ENCODE measurements around the gene BCDIN3D. TPM values are rescaled to one million over a fixed set of nuclear protein-coding genes. Genes with fewer than 3 reads are reported as not detected.

BCDIN3D gene
- total RNA-seq, 1 experiment from 2014 or later, result 3.3 TPM

- no peak overlapping the region for H2BK120ac ChIP-seq (ENCODE audit: low read depth, low read length, poor library complexity, severe bottlenecking)
- no peaks in the 10 kb centered on the region for H3K79me1 ChIP-seq (ENCODE audit: insufficient read depth, low read depth, low read length, poor library complexity, severe bottlenecking)
- Mint-ChIP-seq H3K4me1 (peaks cover 12 to 15% of the 10 kb centered on the region in 2 experiments), H3K27ac (no peak overlapping the region), H3K4me3 (no peak overlapping the region), H3K9me3 (no peaks in the 10 kb centered on the region), H3K27me3 (ENCODE audit: low read depth) (peaks cover 2% of the 10 kb centered on the region), H3K36me3 (ENCODE audit: insufficient read depth in 1 of 3, low read depth in 3 of 3) (no peaks in the 10 kb centered on the region)
- H3T11ph ChIP-seq (ENCODE audit: low read length), result no peak overlapping the region
- no peaks in the 10 kb centered on the region for H3K23me2 ChIP-seq (ENCODE audit: insufficient read length, low read depth, low read length, poor library complexity, severe bottlenecking)
- no peaks in the 10 kb centered on the region for H3K4me1 ChIP-seq (ENCODE audit: insufficient read depth, low read length)
- no peaks in the 10 kb centered on the region for H3K27me3 ChIP-seq (ENCODE audit: insufficient read depth, low read length)
- no peak overlapping the region for H2BK5ac ChIP-seq (ENCODE audit: insufficient read length, low read length)
- H4K8ac ChIP-seq (replicated peaks; ENCODE audit: insufficient read length, low read depth, low read length), result no peak overlapping the region
- no peak overlapping the region for H3K4ac ChIP-seq (ENCODE audit: low read depth, low read length)
- no peak overlapping the region for H2AK5ac ChIP-seq (ENCODE audit: insufficient read length, low read length)
- H4K5ac ChIP-seq (ENCODE audit: insufficient read length, low read depth, low read length), result no peak overlapping the region
- no peak overlapping the region for H2AFZ ChIP-seq (ENCODE audit: low read length)
- no peak overlapping the region for H4K91ac ChIP-seq (ENCODE audit: insufficient read length, low read depth, low read length)
- H3K23ac ChIP-seq (ENCODE audit: insufficient read length, low read depth, low read length), result no peak overlapping the region
- no peaks in the 10 kb centered on the region for H4K20me1 ChIP-seq (ENCODE audit: control insufficient read depth, insufficient read depth, insufficient read length)
- TF ChIP-seq, protein P1, sequence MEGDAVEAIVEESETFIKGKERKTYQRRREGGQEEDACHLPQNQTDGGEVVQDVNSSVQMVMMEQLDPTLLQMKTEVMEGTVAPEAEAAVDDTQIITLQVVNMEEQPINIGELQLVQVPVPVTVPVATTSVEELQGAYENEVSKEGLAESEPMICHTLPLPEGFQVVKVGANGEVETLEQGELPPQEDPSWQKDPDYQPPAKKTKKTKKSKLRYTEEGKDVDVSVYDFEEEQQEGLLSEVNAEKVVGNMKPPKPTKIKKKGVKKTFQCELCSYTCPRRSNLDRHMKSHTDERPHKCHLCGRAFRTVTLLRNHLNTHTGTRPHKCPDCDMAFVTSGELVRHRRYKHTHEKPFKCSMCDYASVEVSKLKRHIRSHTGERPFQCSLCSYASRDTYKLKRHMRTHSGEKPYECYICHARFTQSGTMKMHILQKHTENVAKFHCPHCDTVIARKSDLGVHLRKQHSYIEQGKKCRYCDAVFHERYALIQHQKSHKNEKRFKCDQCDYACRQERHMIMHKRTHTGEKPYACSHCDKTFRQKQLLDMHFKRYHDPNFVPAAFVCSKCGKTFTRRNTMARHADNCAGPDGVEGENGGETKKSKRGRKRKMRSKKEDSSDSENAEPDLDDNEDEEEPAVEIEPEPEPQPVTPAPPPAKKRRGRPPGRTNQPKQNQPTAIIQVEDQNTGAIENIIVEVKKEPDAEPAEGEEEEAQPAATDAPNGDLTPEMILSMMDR (conservative IDR thresholded peaks at IDR 0.05), result no peak
- no peak overlapping the region for H2BK20ac ChIP-seq (ENCODE audit: low read depth, low read length, poor library complexity, severe bottlenecking)
- no peaks in the 10 kb centered on the region for H3K9me3 ChIP-seq (ENCODE audit: control insufficient read depth, low read depth, low read length)
- H3K79me2 ChIP-seq (ENCODE audit: insufficient read depth, low read length), result no peaks in the 10 kb centered on the region
- no peak overlapping the region for H3K56ac ChIP-seq (ENCODE audit: insufficient read length, low read depth, low read length)
- H3K18ac ChIP-seq (ENCODE audit: insufficient read length, low read depth, low read length), result no peak overlapping the region
- DNase-seq, result no peak
- no peak overlapping the region for H3K27ac ChIP-seq (ENCODE audit: insufficient read length, low read depth, low read length)
- H2BK15ac ChIP-seq (ENCODE audit: low read depth, low read length), result no peak overlapping the region
- H3K9ac ChIP-seq (ENCODE audit: extremely low read depth, insufficient read length, low read length), result no peak overlapping the region
- no peak overlapping the region for H3K4me2 ChIP-seq (ENCODE audit: insufficient read depth, insufficient read length, low read length)
- H2BK12ac ChIP-seq (ENCODE audit: insufficient read length, low read depth, low read length), result no peak overlapping the region
- H3K14ac ChIP-seq (ENCODE audit: insufficient read depth, low read length), result no peak overlapping the region
- no CpG with 5 or more reads among the region's 4 CpGs for WGBS (ENCODE audit: extremely low coverage, insufficient read length, low lambda C conversion rate)
These were observed 28.3 kb upstream of the BCDIN3D start for GRCh38 chr12:49871263-49871561.
